Hindlimb muscle (tissue), 1 donor: Measurements from ENCODE around the gene KLF13. TPM values are rescaled to one million over a fixed set of nuclear protein-coding genes. Genes with fewer than 3 reads are reported as not detected.

Experiments
- DNase-seq: peaks from one replicate; pipeline ENCODE4 v3.0.0-alpha.2; 2013
- polyA plus RNA-seq: library from polyadenylated mRNA; unstranded; fragments of 120-200 nt; gene quantifications from one replicate; pipeline ENCODE4 v1.2.1, GENCODE V29; 2013; ENCODE audit not compliant: insufficient read length

Gene KLF13
- polyA plus RNA-seq, 1 donor = 37.5 TPM

GRCh38 chr15:31384568-31384967, 57.9 kb downstream of the KLF13 start:
- DNase-seq = no peak

- DNase-seq = no peak
Measured at GRCh38 chr15:31385736-31386135, 59.1 kb downstream of the KLF13 start.

- DNase-seq = no peak
Measured at GRCh38 chr15:31387092-31387478, 60.5 kb downstream of the KLF13 start.

GRCh38 chr15:31387479-31388118, 61.0 kb downstream of the KLF13 start:
- DNase-seq = no peak

GRCh38 chr15:31389576-31389975, 62.9 kb downstream of the KLF13 start:
- DNase-seq = no peak

- no peak for DNase-seq
Measured at GRCh38 chr15:31390029-31390428, 63.4 kb downstream of the KLF13 start.

GRCh38 chr15:31390777-31391486, 64.3 kb downstream of the KLF13 start:
- DNase-seq = no peak

- peak; percentile 64 for DNase-seq
Measured at GRCh38 chr15:31391687-31392671, 65.3 kb downstream of the KLF13 start.

GRCh38 chr15:31392761-31393401, 66.2 kb downstream of the KLF13 start:
- no peak for DNase-seq

- DNase-seq = no peak
Measured at GRCh38 chr15:31393444-31394091, 66.9 kb downstream of the KLF13 start.

- DNase-seq = peak; percentile 50
Measured at GRCh38 chr15:31396881-31397560, 70.4 kb downstream of the KLF13 start.

- no peak for DNase-seq
Measured at GRCh38 chr15:31397851-31398661, 71.4 kb downstream of the KLF13 start.

GRCh38 chr15:31398677-31399301, 72.2 kb downstream of the KLF13 start:
- no peak for DNase-seq

- no peak for DNase-seq
Measured at GRCh38 chr15:31399544-31400171, 73.0 kb downstream of the KLF13 start.

- no peak for DNase-seq
Measured at GRCh38 chr15:31400222-31400927, 73.7 kb downstream of the KLF13 start.

- DNase-seq = no peak
Measured at GRCh38 chr15:31401282-31401681, 74.6 kb downstream of the KLF13 start.

GRCh38 chr15:31402003-31402402, 75.4 kb downstream of the KLF13 start:
- no peak for DNase-seq

- no peak for DNase-seq
Measured at GRCh38 chr15:31402511-31403056, 75.9 kb downstream of the KLF13 start.

GRCh38 chr15:31403096-31403495, 76.5 kb downstream of the KLF13 start:
- DNase-seq = no peak
